DND-41 (cell line): ENCODE measurements around the gene INPP5F.
"Not testable (repeated sequence)": the region's sequence is repeated elsewhere in the genome, so short reads cannot be mapped to it uniquely, and the experiment has no call there.

Source experiments
- ATAC-seq: fragments of 200-7000 bp; cut with Tn5 transposase; 3 replicates; pipeline ENCODE4 v1.9.1; 2021; ENCODE audit warnings: low read depth; ENCODE audit not compliant: insufficient read depth
- DNase-seq: peaks from one replicate; pipeline ENCODE4 v3.0.0-alpha.2; 2020
- H2AFZ ChIP-seq: 2 replicates; pipeline ENCODE4 v1.6.0; 2012; ENCODE audit warnings: low read depth, low read length
- H3K27ac ChIP-seq: 2 replicates; pipeline ENCODE4 v1.5.1; 2012; ENCODE audit warnings: low read length, inconsistent platforms
- H3K27me3 ChIP-seq: fragments of 200-600 bp; sonication (generic); 2 replicates; pipeline ENCODE4 v1.6.0; 2012; ENCODE audit warnings: low read length, mild to moderate bottlenecking, inconsistent platforms; ENCODE audit not compliant: insufficient read depth, poor library complexity
- H3K36me3 ChIP-seq: 2 replicates; pipeline ENCODE4 v1.5.1; 2012; ENCODE audit warnings: low read length, inconsistent platforms; ENCODE audit not compliant: insufficient read depth
- H3K4me1 ChIP-seq: 2 replicates; pipeline ENCODE4 v1.5.1; 2012; ENCODE audit warnings: mild to moderate bottlenecking, low read length; ENCODE audit not compliant: insufficient read depth
- H3K4me2 ChIP-seq: 2 replicates; pipeline ENCODE4 v1.6.0; 2012; ENCODE audit warnings: mild to moderate bottlenecking, moderate library complexity, low read length, inconsistent platforms; ENCODE audit not compliant: insufficient read depth
- H3K4me3 ChIP-seq, 2 experiments: fragments of 200-600 bp in 1 of 2; shearing (Covaris generic) in 1 of 2; 2 replicates each; pipeline ENCODE4 v1.5.1; 2012 to 2016; ENCODE audit warnings: inconsistent platforms in 2 of 2, low read length in 2 of 2, mild to moderate bottlenecking in 2 of 2, low read depth in 1 of 2, moderate library complexity in 1 of 2
- H3K79me2 ChIP-seq: 2 replicates; pipeline ENCODE4 v1.6.0; 2012; ENCODE audit warnings: low read length, inconsistent platforms; ENCODE audit not compliant: insufficient read depth
- H3K9ac ChIP-seq: 2 replicates; pipeline ENCODE4 v1.6.0; 2012; ENCODE audit warnings: low read depth, mild to moderate bottlenecking, inconsistent platforms, low read length, moderate library complexity
- H3K9me3 ChIP-seq: 2 replicates; pipeline ENCODE4 v1.5.1; 2012; ENCODE audit warnings: low read length, moderate library complexity, mild to moderate bottlenecking, inconsistent platforms; ENCODE audit not compliant: insufficient read depth, severe bottlenecking
- H4K20me1 ChIP-seq: 2 replicates; pipeline ENCODE4 v1.6.0; 2012; ENCODE audit warnings: low read length; ENCODE audit not compliant: insufficient read depth
- EZH2 ChIP-seq: IDR thresholded peaks from 3 replicates; pipeline ENCODE4 v1.6.1; 2012; ENCODE audit warnings: borderline replicate concordance, low read depth, mild to moderate bottlenecking, moderate library complexity, low read length, inconsistent platforms; ENCODE audit not compliant: severe bottlenecking
- TF ChIP-seq, protein P1 (sequence below): IDR thresholded peaks from 2 replicates; pipeline ENCODE4 v1.5.1; 2012; ENCODE audit warnings: borderline replicate concordance, low read length, moderate library complexity, mild to moderate bottlenecking; ENCODE audit not compliant: poor library complexity, severe bottlenecking; ENCODE audit errors: extremely low read depth

The INPP5F gene

DNA sequence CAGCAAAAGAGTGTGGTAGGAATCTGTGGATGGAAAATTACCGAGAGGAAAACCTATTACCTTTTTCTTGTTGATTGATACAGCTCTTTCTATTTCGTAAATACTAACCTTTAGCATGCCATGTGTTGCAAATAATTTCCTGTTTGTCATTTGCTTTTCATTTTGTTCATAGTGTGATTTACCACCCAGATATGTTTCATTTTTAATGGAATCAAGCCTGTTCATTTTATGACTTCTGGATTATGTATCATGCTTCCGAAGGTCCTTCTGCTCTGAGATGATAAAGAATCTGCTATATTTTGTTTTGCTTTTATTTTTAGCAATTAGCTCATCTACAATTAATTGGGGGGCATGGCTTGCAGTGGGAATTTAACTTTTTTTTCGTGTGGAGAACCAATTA, 46.5 kb downstream of the INPP5F start:
- Histone ChIP-seq H3K9me3 (no peaks in the 10 kb centered on the region), H2AFZ (no peak overlapping the region), H3K36me3 (no peaks in the 10 kb centered on the region), H3K4me2 (no peak overlapping the region), H3K9ac (no peak overlapping the region), H3K27ac (no peak overlapping the region), H3K27me3 (no peaks in the 10 kb centered on the region), H3K4me1 (no peaks in the 10 kb centered on the region), H3K79me2 (no peaks in the 10 kb centered on the region), H3K4me3 (no peak overlapping the region), H4K20me1 (no peaks in the 10 kb centered on the region; the same call in 1 of the 2 replicates)
- DNase-seq (no peak), ATAC-seq (no peak)
- TF ChIP-seq, protein P1, sequence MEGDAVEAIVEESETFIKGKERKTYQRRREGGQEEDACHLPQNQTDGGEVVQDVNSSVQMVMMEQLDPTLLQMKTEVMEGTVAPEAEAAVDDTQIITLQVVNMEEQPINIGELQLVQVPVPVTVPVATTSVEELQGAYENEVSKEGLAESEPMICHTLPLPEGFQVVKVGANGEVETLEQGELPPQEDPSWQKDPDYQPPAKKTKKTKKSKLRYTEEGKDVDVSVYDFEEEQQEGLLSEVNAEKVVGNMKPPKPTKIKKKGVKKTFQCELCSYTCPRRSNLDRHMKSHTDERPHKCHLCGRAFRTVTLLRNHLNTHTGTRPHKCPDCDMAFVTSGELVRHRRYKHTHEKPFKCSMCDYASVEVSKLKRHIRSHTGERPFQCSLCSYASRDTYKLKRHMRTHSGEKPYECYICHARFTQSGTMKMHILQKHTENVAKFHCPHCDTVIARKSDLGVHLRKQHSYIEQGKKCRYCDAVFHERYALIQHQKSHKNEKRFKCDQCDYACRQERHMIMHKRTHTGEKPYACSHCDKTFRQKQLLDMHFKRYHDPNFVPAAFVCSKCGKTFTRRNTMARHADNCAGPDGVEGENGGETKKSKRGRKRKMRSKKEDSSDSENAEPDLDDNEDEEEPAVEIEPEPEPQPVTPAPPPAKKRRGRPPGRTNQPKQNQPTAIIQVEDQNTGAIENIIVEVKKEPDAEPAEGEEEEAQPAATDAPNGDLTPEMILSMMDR, result no peak
- TF ChIP-seq EZH2, result no peak

DNA sequence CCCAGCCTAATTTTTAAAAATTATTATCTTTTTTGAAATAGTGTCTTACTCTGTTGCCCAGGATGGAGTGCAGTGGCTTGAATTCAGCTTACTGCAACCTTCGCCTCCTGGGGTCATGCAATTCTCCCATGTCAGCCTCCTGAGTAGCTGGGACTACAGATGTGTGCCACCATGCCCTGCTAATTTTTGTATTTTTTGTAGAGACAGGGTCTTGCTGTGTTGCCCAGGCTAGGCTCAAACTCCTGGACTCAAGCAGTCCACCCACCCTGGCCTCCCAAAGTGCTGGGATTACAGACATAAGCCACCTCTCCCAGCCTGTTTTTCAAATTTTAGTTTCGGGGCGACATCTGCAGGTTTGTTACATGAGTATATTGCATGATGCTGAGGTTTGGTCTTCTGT, 47.2 kb downstream of the INPP5F start:
- ATAC-seq, H3K9me3 ChIP-seq, H4K20me1 ChIP-seq, H3K36me3 ChIP-seq, H3K4me2 ChIP-seq, H2AFZ ChIP-seq, H3K27ac ChIP-seq, H3K79me2 ChIP-seq, H3K4me1 ChIP-seq, DNase-seq, H3K4me3 ChIP-seq, H3K9ac ChIP-seq, H3K27me3 ChIP-seq: not testable (repeated sequence)

DNA sequence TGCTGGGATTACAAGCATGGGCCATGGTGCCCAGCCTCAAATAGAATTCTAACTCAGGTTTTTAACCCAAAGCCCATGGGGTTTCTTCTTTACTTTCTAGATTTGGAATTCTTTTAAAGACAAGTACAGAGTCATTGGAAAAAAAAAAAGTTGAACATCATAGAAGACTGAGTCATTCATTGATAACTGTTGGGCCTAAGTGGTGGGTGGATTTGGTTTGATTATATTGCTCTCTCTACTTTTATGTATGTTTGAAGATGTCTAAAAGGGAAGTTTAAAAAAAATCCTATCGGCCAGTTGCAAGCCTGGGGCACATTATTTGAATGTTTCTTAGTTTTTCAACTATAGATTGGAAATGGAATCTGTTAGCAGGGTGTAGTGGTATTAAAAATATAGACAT, 49.7 kb downstream of the INPP5F start:
- ATAC-seq (no peak), DNase-seq (no peak)
- Histone ChIP-seq H2AFZ (no peak overlapping the region), H4K20me1 (no peaks in the 10 kb centered on the region; the same call in 1 of the 2 replicates), H3K4me3 (no peak overlapping the region), H3K27me3 (no peaks in the 10 kb centered on the region), H3K36me3 (no peaks in the 10 kb centered on the region), H3K4me2 (no peak overlapping the region), H3K79me2 (no peaks in the 10 kb centered on the region), H3K9me3 (no peaks in the 10 kb centered on the region), H3K27ac (no peak overlapping the region), H3K9ac (no peak overlapping the region), H3K4me1 (no peaks in the 10 kb centered on the region)
- TF ChIP-seq, protein P1, result no peak
- no peak for TF ChIP-seq EZH2

DNA sequence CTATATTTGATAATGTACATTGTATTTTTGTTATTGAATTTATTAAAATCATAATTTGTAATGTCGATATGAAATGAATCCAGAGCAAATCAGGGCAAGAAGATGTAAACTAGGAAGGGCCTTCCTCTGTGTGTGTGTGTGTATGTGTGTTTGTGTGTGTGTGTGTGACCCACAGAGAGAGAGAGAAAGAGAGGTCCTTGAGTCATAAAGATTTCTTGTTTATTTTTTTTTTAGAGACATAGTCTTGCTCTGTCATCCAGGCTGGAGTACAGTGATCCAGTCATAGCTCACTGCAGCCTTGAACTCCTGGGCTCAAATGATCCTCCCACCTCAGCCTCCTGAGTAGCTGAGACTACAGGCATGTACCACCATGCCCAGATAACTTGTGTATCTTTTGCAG, 50.7 kb downstream of the INPP5F start:
- Histone ChIP-seq H3K4me3 (no peak overlapping the region), H3K27me3 (no peaks in the 10 kb centered on the region), H3K4me2 (no peak overlapping the region), H3K36me3 (no peaks in the 10 kb centered on the region), H2AFZ (no peak overlapping the region), H4K20me1 (no peaks in the 10 kb centered on the region; the same call in 1 of the 2 replicates), H3K9me3 (no peaks in the 10 kb centered on the region), H3K79me2 (no peaks in the 10 kb centered on the region), H3K9ac (no peak overlapping the region), H3K27ac (no peak overlapping the region), H3K4me1 (no peaks in the 10 kb centered on the region)
- DNase-seq (no peak), ATAC-seq (no peak)
- no peak for TF ChIP-seq EZH2
- TF ChIP-seq, protein P1, result no peak
